MM.1S (cell line): ENCODE measurements around the gene RBMS3.
A peak's percentile ranks its signal among the peaks of the same experiment; 100 is the strongest.
"Not testable (repeated sequence)": the region's sequence is repeated elsewhere in the genome, so short reads cannot be mapped to it uniquely, and the experiment has no call there.

ENCODE experiments used
- DNase-seq: peaks from one replicate; pipeline ENCODE4 v3.0.0-alpha.2; 2015
- H2AFZ ChIP-seq: fragments of 300-600 bp; sonication (generic); 2 replicates; pipeline ENCODE4 v1.6.0; 2016; ENCODE audit warnings: antibody characterized with exemption, low read length
- H3F3A ChIP-seq: fragments of 300-600 bp; sonication (generic); 2 replicates; pipeline ENCODE4 v1.6.1; 2016; ENCODE audit warnings: mild to moderate bottlenecking, antibody characterized with exemption, low read length, moderate library complexity, mixed read lengths; ENCODE audit not compliant: insufficient read depth
- H3K27ac ChIP-seq: fragments of 300-600 bp; sonication (generic); 2 replicates; pipeline ENCODE4 v1.5.1; 2016; ENCODE audit warnings: mild to moderate bottlenecking, low read length
- H3K27me3 ChIP-seq: fragments of 300-600 bp; sonication (generic); replicated peaks from 2 replicates; pipeline ENCODE4 v1.6.0; 2016; ENCODE audit warnings: low read length; ENCODE audit not compliant: insufficient read depth
- H3K36me3 ChIP-seq: fragments of 300-600 bp; sonication (generic); replicated peaks from 2 replicates; pipeline ENCODE4 v1.6.1; 2016; ENCODE audit warnings: mild to moderate bottlenecking, low read length, mixed read lengths; ENCODE audit not compliant: insufficient read depth
- H3K4me1 ChIP-seq: fragments of 300-600 bp; sonication (generic); 2 replicates; pipeline ENCODE4 v1.6.1; 2016; ENCODE audit warnings: low read length, mixed read lengths
- H3K4me2 ChIP-seq: fragments of 300-600 bp; sonication (generic); 2 replicates; pipeline ENCODE4 v1.6.0; 2016; ENCODE audit warnings: low read depth, low read length
- H3K4me3 ChIP-seq: fragments of 300-600 bp; sonication (generic); 2 replicates; pipeline ENCODE4 v1.5.1; 2016; ENCODE audit warnings: low read length, mixed read lengths
- H3K79me2 ChIP-seq: fragments of 300-600 bp; sonication (generic); 2 replicates; pipeline ENCODE4 v1.6.1; 2016; ENCODE audit warnings: mixed run types, low read length, mixed read lengths
- H3K9ac ChIP-seq: fragments of 300-600 bp; sonication (generic); 2 replicates; pipeline ENCODE4 v1.6.1; 2016; ENCODE audit warnings: low read length, mixed read lengths
- H3K9me2 ChIP-seq: fragments of 300-600 bp; sonication (generic); replicated peaks from 2 replicates; pipeline ENCODE4 v1.6.1; 2016; ENCODE audit warnings: mild to moderate bottlenecking, low read length, mixed read lengths; ENCODE audit not compliant: insufficient read depth
- H3K9me3 ChIP-seq: fragments of 300-600 bp; sonication (generic); replicated peaks from 2 replicates; pipeline ENCODE4 v1.6.1; 2016; ENCODE audit warnings: mild to moderate bottlenecking, low read length, mixed read lengths; ENCODE audit not compliant: insufficient read depth
- H4K20me1 ChIP-seq: fragments of 300-600 bp; sonication (generic); 2 replicates; pipeline ENCODE4 v1.6.1; 2016; ENCODE audit warnings: mild to moderate bottlenecking, low read length, moderate library complexity, mixed read lengths; ENCODE audit not compliant: insufficient read depth
- CTCF ChIP-seq: fragments of 300-600 bp; sonication (generic); IDR thresholded peaks from 2 replicates; pipeline ENCODE4 v1.5.1; 2016; ENCODE audit warnings: antibody characterized with exemption, low read length, mixed read lengths
- EZH2 ChIP-seq: fragments of 300-600 bp; sonication (generic); optimal IDR thresholded peaks from 2 replicates; pipeline ENCODE3; 2017; ENCODE audit warnings: low read depth, mild to moderate bottlenecking, antibody characterized with exemption, low read length, mixed read lengths
- EZH2phosphoT487 ChIP-seq: fragments of 300-600 bp; sonication (generic); IDR thresholded peaks from 2 replicates; pipeline ENCODE4 v1.6.1; 2018; ENCODE audit warnings: antibody characterized with exemption, low read length

The RBMS3 gene

DNA sequence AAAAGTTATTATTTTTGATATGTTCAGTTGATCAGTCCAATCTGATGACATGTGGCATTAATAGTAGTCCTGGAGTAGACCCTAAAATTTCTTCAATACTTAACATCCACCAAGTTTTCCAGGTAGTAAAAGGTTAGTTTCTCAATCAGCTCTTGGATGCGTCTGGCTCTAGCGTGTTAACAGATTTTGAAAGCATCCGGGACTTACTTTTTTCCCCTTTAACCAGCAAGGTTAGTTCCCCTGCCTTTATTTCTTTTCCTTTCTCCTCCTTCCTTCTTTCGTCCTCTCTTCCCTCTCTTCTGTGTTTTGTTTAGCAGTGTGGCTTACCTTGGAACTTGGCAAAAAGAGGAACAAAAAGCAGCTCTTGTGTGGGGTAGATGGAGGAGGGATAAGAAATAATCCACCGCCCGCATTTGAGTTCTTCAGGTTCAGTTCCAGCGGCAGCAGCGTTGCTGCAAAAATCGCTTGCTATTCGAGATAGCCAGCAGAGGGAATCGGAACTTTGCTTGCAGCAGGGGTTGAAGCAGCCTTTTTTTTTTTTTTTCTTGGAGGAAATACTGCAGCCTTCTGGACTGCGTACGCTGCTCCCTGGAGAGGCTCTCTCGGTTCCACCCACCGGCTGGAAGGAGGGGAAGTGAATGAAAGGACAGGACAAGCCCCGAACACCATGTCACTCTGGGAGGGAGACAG is at the start of gene RBMS3:
TSS of gene RBMS3 (plus strand) at position 668 of the 690 bp plus-strand sequence.
- Histone ChIP-seq H3K9me2 (no peaks in the 10 kb centered on the region), H3K27ac (no peak within 1 kb of the TSS), H3K79me2 (no peaks in the 10 kb centered on the region), H3K4me1 (no peaks in the 10 kb centered on the region), H3K36me3 (no peaks in the 10 kb centered on the region), H3K27me3 (no peaks in the 10 kb centered on the region), H4K20me1 (no peaks in the 10 kb centered on the region), H2AFZ (peak within 1 kb of the TSS; percentile 30), H3K4me3 (peak within 1 kb of the TSS; percentile 45; the same call in 1 of the 2 replicates), H3F3A (no peaks in the 10 kb centered on the region), H3K9me3 (no peaks in the 10 kb centered on the region), H3K4me2 (peak within 1 kb of the TSS; percentile 68), H3K9ac (no peak within 1 kb of the TSS)
- DNase-seq = peak; percentile 48
- TF ChIP-seq EZH2phosphoT487 = no peak
- TF ChIP-seq CTCF = peak; percentile 31
- no peak for TF ChIP-seq EZH2

GRCh38 chr3:29233126-29233525 is 47.7 kb upstream of the RBMS3 start:
- H3K27me3 ChIP-seq, H3K9me2 ChIP-seq, H3K27ac ChIP-seq, H3K4me1 ChIP-seq, H3K4me2 ChIP-seq, H3K79me2 ChIP-seq, DNase-seq, H3K9ac ChIP-seq, H3K36me3 ChIP-seq, H4K20me1 ChIP-seq, H2AFZ ChIP-seq, H3K4me3 ChIP-seq, H3K9me3 ChIP-seq, H3F3A ChIP-seq: not testable (repeated sequence)

DNA sequence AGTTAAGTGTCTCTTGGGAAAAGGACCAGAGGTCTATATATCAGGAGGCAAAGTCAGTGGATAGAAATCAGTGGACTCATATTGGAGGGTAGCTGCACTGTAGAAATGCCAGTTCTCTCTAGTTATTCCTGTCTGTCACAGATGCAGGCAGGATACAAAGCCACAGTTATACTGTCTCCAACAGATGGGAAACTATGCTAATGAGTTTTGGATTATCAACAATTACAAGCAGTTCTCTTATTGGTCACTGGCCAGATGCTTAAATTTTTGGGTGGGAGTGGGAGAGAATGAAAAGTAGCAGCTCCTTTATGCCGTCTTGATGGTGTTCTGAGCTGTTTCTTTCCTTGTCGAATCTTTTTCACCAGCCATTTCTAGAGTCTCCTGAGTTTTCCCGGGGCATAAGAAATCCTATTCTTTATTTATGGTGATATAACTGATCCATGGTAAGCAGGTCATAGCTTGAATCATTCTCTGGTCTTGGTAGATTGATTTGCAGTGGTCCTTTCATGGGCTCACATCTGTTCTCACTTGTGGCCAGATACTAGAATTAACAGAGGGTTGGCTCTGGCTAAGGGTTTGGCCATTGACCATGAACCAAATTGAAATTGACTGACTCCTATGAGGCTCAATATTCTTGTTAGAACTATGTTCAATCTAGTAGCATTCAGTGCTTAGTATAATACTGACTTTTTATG is 44.6 kb upstream of the RBMS3 start:
- H3K9ac ChIP-seq = no peak overlapping the region
- H3K27me3 ChIP-seq = no peaks in the 10 kb centered on the region
- no peaks in the 10 kb centered on the region for H3K4me1 ChIP-seq
- no peak overlapping the region for H2AFZ ChIP-seq
- no peaks in the 10 kb centered on the region for H4K20me1 ChIP-seq
- H3K36me3 ChIP-seq = no peaks in the 10 kb centered on the region
- no peaks in the 10 kb centered on the region for H3K9me3 ChIP-seq
- H3K79me2 ChIP-seq = no peaks in the 10 kb centered on the region
- no peak overlapping the region for H3K4me2 ChIP-seq
- H3F3A ChIP-seq = no peaks in the 10 kb centered on the region
- H3K27ac ChIP-seq = no peak overlapping the region
- no peak for TF ChIP-seq EZH2phosphoT487
- no peak for TF ChIP-seq CTCF
- TF ChIP-seq EZH2 = no peak
- H3K9me2 ChIP-seq = no peaks in the 10 kb centered on the region
- no peak for DNase-seq
- H3K4me3 ChIP-seq = no peak overlapping the region

GRCh38 chr3:29239376-29239775 is 41.5 kb upstream of the RBMS3 start:
- no peak for DNase-seq
- Histone ChIP-seq H3K9me3 (no peaks in the 10 kb centered on the region), H3K4me3 (no peak overlapping the region), H3K27ac (no peak overlapping the region), H3K4me1 (no peaks in the 10 kb centered on the region), H3F3A (no peaks in the 10 kb centered on the region), H3K79me2 (no peaks in the 10 kb centered on the region), H3K9me2 (no peaks in the 10 kb centered on the region), H3K9ac (no peak overlapping the region), H3K4me2 (no peak overlapping the region), H4K20me1 (no peaks in the 10 kb centered on the region), H3K36me3 (no peaks in the 10 kb centered on the region), H2AFZ (no peak overlapping the region), H3K27me3 (no peaks in the 10 kb centered on the region)
- no peak for TF ChIP-seq EZH2
- no peak for TF ChIP-seq EZH2phosphoT487
- TF ChIP-seq CTCF = no peak
